Lung (tissue), 12 donors: ENCODE measurements around the gene ARHGAP31. TPM values are rescaled to one million over a fixed set of nuclear protein-coding genes. Genes with fewer than 3 reads are reported as not detected.

Experiments
- ATAC-seq: fragments of 200-7000 bp; cut with Tn5 transposase; one replicate; pipeline ENCODE4 v1.9.1; 2020; ENCODE audit warnings: moderate number of reproducible peaks; ENCODE audit not compliant: insufficient read depth, low FRiP score
- DNase-seq, 3 donors: peaks; one replicate each; pipeline ENCODE4 v3.0.0-alpha.2; 2013 to 2017
- H3K27ac ChIP-seq, 2 donors: one replicate each; pipeline ENCODE4 v1.5.1; 2013; ENCODE audit warnings: mild to moderate bottlenecking in 2 of 2, moderate library complexity in 2 of 2, control low read depth in 1 of 2, inconsistent platforms in 1 of 2, low read depth in 1 of 2, low read length in 1 of 2
- H3K27me3 ChIP-seq, 3 donors: one replicate each; pipeline ENCODE4 v1.5.1; 2013; ENCODE audit warnings: low read length in 2 of 3; ENCODE audit not compliant: control insufficient read depth in 3 of 3, insufficient read depth in 3 of 3
- H3K36me3 ChIP-seq, 4 donors: one replicate each; pipeline ENCODE4 v1.5.1; 2013; ENCODE audit warnings: low read length in 4 of 4, mild to moderate bottlenecking in 1 of 4, moderate library complexity in 1 of 4; ENCODE audit not compliant: control insufficient read depth in 4 of 4, insufficient read depth in 4 of 4
- H3K4me1 ChIP-seq, 5 donors: one replicate each; pipeline ENCODE4 v1.5.1; 2013; ENCODE audit warnings: low read length in 5 of 5, mild to moderate bottlenecking in 2 of 5, moderate library complexity in 1 of 5; ENCODE audit not compliant: control insufficient read depth in 5 of 5, insufficient read depth in 5 of 5
- H3K4me3 ChIP-seq: one replicate; pipeline ENCODE4 v1.5.1; 2013; ENCODE audit warnings: mild to moderate bottlenecking, control low read depth, moderate library complexity
- H3K9ac ChIP-seq, 2 donors: one replicate each; pipeline ENCODE4 v1.5.1; 2013; ENCODE audit warnings: low read length in 2 of 2, control low read depth in 1 of 2; ENCODE audit not compliant: insufficient read depth in 1 of 2
- H3K9me3 ChIP-seq, 4 donors: one replicate each; pipeline ENCODE4 v1.5.1; 2013; ENCODE audit warnings: low read length in 3 of 4, mild to moderate bottlenecking in 1 of 4, moderate library complexity in 1 of 4; ENCODE audit not compliant: control insufficient read depth in 4 of 4, insufficient read depth in 3 of 4
- WGBS, 2 donors: extraction: QIAGEN DNeasy Blood & Tissue Kit; methylation state at CpG; one replicate each; pipeline ENCODE4 v1.1.7; 2013; 5-methylcytosine and 5-hydroxymethylcytosine counted together
- polyA plus RNA-seq, 2 donors: library from polyadenylated mRNA; stranded (reverse); fragments of 200-250 nt; gene quantifications; one replicate each; pipeline ENCODE4 v1.2.1, GENCODE V29; 2013
- total RNA-seq, 2 donors: library from RNA; depleted of rRNA in 1 of 2; stranded (reverse); fragments of >200 nt in 1 of 2; gene quantifications; one replicate each; pipeline ENCODE4 v1.2.1, GENCODE V29; 2014 to 2021
- TF ChIP-seq, protein P1 (sequence below): IDR thresholded peaks from 2 replicates; pipeline ENCODE4 v1.5.1; 2012; ENCODE audit warnings: mild to moderate bottlenecking; ENCODE audit errors: control extremely low read depth, extremely low read depth
- donor health status: control.
- donor health status: control.
- donor health status: Bipolar disorder and iron deficiency.
- donor health status: healthy.
- donor health status: DM: yes; HTN: yes; CAD: no.

ARHGAP31 gene
- total and polyA plus RNA-seq, 4 donors, result 11.6 to 58.5 (median 31.7) TPM

DNA sequence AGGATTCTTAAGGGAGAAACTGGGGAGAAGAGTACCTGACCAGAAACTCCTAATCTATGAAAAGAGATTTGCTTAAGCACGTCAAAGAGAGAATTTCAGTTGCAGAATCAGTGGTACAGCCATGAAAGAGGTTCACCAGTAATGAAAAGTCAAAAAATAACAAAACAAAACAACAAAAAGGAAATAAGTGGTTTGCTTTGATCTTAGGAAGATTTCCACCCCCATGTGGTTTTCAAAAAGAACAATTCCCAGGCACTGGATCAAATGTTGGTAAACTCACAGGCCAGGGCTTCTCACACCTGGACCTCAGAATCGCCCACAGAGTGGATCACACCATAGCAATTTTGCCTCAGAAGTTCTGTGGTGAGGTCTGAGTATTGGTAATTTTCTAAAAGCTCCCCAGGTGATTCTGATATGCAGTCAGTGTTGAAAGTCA, 101.8 kb downstream of the ARHGAP31 start:
- no peak for DNase-seq
- Histone ChIP-seq H3K27me3 (no peaks in the 10 kb centered on the region), H3K9me3 (no peaks in the 10 kb centered on the region), H3K36me3 (peaks cover 25 to 29% (median 28%) of the 10 kb centered on the region in 4 donors), H3K4me1 (no peaks in the 10 kb centered on the region), H3K27ac (no peak overlapping the region), H3K4me3 (no peak overlapping the region), H3K9ac (no peak overlapping the region)
- ATAC-seq, result no peak
- WGBS, 2 donors, result 89 to 90% methylated on average over 2 of the region's 2 CpGs
- TF ChIP-seq, protein P1, sequence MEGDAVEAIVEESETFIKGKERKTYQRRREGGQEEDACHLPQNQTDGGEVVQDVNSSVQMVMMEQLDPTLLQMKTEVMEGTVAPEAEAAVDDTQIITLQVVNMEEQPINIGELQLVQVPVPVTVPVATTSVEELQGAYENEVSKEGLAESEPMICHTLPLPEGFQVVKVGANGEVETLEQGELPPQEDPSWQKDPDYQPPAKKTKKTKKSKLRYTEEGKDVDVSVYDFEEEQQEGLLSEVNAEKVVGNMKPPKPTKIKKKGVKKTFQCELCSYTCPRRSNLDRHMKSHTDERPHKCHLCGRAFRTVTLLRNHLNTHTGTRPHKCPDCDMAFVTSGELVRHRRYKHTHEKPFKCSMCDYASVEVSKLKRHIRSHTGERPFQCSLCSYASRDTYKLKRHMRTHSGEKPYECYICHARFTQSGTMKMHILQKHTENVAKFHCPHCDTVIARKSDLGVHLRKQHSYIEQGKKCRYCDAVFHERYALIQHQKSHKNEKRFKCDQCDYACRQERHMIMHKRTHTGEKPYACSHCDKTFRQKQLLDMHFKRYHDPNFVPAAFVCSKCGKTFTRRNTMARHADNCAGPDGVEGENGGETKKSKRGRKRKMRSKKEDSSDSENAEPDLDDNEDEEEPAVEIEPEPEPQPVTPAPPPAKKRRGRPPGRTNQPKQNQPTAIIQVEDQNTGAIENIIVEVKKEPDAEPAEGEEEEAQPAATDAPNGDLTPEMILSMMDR, result no peak

DNA sequence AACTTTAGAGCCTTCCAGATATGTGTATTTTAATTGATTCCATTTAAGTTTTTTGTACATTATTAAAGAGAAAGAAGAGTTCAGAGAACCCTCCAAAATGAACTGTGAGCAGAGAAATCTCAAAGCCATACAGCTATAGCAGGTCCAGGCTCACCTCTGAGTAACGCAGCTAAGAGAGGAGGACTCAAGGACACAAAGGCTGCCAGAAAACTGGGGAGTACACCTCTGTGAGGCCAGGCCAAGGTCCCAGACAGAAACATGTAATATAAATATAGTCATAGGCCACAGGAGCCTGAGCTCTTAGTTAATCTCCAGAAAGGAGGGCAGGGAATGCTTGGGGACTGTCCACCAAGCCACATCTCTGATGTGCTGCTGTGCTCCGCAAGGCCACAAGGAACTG, 102.7 kb downstream of the ARHGAP31 start:
- TF ChIP-seq, protein P1, result no peak
- H3K9me3 ChIP-seq, result no peaks in the 10 kb centered on the region
- H3K4me3 ChIP-seq, result no peak overlapping the region
- no peak overlapping the region for H3K9ac ChIP-seq
- H3K27ac ChIP-seq, result no peak overlapping the region
- peaks cover 21 to 27% (median 25%) of the 10 kb centered on the region in 4 donors for H3K36me3 ChIP-seq
- no peaks in the 10 kb centered on the region for H3K27me3 ChIP-seq
- DNase-seq (no peak), ATAC-seq (no peak)
- no peaks in the 10 kb centered on the region for H3K4me1 ChIP-seq
- WGBS, 2 donors, result 98% methylated on average over 2 of the region's 2 CpGs

DNA sequence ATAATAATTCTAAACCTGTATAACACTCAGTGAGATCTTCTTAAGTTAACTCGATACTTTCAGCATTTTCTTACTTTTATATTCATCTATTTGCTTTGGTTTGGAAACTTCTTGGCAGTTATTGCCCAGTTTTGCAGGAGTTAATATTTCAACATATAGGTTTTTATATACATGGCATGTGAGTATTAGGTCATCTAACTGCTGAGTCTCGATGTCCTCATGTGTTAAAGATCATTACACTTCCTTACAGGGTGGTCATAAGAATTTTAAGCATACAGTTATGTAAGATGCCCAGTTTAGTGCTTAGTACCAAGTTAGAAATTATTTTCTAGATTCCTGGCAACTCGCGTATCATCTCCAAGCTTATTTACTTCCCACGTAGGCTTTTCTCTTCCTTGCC, 106.3 kb downstream of the ARHGAP31 start:
- no peak overlapping the region for H3K9ac ChIP-seq
- no peak for ATAC-seq
- no peaks in the 10 kb centered on the region for H3K27me3 ChIP-seq
- no peak for DNase-seq
- H3K4me1 ChIP-seq, result no peaks in the 10 kb centered on the region
- TF ChIP-seq, protein P1, result no peak
- no peaks in the 10 kb centered on the region for H3K9me3 ChIP-seq
- no peak overlapping the region for H3K27ac ChIP-seq
- H3K4me3 ChIP-seq, result no peak overlapping the region
- H3K36me3 ChIP-seq, result peaks cover 17 to 28% (median 26%) of the 10 kb centered on the region in 4 donors
- 85 to 87% methylated on average over 5 of the region's 5 CpGs for WGBS, 2 donors

DNA sequence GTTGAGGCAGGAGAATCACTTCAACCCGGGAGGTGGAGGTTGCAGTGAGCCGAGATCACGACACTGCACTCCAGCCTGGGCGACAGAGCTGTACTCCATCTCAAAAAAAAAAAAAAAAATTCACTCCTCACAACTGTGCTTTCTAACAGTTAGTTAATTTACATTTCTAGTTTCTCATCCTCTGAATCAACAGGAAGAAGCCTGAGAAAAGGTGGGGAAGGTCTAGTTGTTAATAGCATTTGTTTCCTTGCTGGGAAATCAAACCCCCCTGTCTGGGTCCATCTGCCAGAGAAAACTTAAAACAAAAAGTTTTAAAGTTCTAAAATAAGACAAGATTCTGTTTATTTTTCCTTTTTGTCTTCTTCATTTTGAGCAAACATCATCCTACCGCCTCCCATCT, 106.9 kb downstream of the ARHGAP31 start:
- no peaks in the 10 kb centered on the region for H3K27me3 ChIP-seq
- no peak overlapping the region for H3K9ac ChIP-seq
- peaks cover 19 to 33% (median 27%) of the 10 kb centered on the region in 4 donors for H3K36me3 ChIP-seq
- H3K9me3 ChIP-seq, result no peaks in the 10 kb centered on the region
- H3K4me3 ChIP-seq, result no peak overlapping the region
- no peaks in the 10 kb centered on the region for H3K4me1 ChIP-seq
- H3K27ac ChIP-seq, result no peak overlapping the region
- DNase-seq (no peak), ATAC-seq (no peak)
- TF ChIP-seq, protein P1, result no peak
- WGBS, 2 donors, result 95 to 97% methylated on average over 5 of the region's 5 CpGs
